Measurements from ENCODE around the gene CAPN6. TPM values are rescaled to one million over a fixed set of nuclear protein-coding genes. Genes with fewer than 3 reads are reported as not detected.

Gene CAPN6
- total RNA-seq, 2 experiments from 2014 or later, result not detected

DNA sequence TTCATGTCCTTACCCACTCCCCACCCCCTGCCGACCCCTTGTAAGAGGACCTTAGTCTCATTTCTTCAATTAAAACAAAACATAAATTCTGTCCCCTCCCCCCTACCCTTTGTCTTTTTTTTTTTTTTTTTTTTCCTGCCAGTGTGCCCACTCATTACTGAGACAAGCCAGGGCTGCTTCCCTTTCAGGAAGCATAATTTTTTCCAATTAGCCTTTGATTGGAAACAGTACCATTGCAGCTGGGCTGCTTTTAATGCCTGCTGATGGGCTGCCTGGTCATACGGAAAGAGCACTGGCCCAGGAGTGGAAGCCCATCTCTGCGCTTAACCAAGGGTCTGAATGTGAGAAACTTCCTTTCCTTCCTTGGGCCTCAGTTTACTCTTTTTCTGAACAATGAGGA, 18.6 kb upstream of the CAPN6 start:
- ATAC-seq (ENCODE audit: poor library complexity), result no peak
- ChIA-PET POLR2A (no interaction called here), CTCF (no interaction called here)
- no peaks in the 10 kb centered on the region for H3K36me3 Mint-ChIP-seq (ENCODE audit: low read depth)
- no peak overlapping the region for H3K4me3 Mint-ChIP-seq
- no peak for TF ChIP-seq CTCF (IDR thresholded peaks at IDR 0.05)
- no peaks in the 10 kb centered on the region for H3K9me3 Mint-ChIP-seq
- Histone ChIP-seq H3K4me1 (ENCODE audit: insufficient read depth, low read length) (no peaks in the 10 kb centered on the region), H3K4me3 (ENCODE audit: low read length) (no peak overlapping the region), H3K27ac (ENCODE audit: low read depth in 1 of 2, low read length in 2 of 2) (no peak overlapping the region), H3K27me3 (ENCODE audit: control insufficient read depth in 1 of 2, insufficient read depth in 2 of 2, low read length in 2 of 2) (no peaks in the 10 kb centered on the region), H3K36me3 (ENCODE audit: insufficient read depth, low read length) (no peaks in the 10 kb centered on the region), H3K9me3 (ENCODE audit: control insufficient read depth in 1 of 2, insufficient read depth in 1 of 2, low read length in 2 of 2) (no peaks in the 10 kb centered on the region)
- intact Hi-C loops (cut with DNase I, micrococcal nuclease), result no loop called here
- H3K4me1 Mint-ChIP-seq (ENCODE audit: low read depth), result no peaks in the 10 kb centered on the region
- H3K27ac Mint-ChIP-seq, result no peak overlapping the region
- no peak for DNase-seq
- no peaks in the 10 kb centered on the region for H3K27me3 Mint-ChIP-seq

DNA sequence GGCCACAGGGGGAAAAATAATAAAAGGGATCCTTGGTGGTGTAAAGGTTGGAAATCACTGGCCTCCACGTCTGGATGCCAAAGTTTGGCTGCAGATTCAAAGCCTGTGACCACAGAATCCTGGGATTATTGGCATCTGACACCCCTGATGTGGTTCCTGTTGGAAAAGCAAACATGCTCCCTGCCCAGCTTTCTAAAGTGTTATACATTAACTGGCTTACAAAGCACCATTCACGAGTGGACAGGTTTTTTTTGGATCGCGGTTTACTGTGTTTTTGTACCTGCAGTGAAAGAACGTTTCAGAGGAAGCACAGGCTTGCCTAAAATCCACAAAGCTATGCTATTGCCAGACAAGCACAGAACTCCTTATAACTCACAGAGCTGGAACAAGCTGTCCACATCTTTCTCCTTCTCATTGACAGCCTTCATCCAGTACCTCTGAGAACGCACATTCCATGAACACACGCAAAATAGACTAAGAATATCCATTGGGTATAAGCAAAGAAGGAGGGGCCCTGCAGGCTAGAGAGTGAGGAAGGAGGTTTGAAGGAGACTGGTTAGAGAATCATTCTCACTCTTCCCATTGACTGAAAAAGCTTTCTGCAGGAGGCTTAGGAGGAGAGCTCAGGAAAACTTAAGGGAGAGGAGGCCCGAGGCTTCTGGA, 14.5 kb upstream of the CAPN6 start:
- Mint-ChIP-seq H3K27ac (no peak overlapping the region), H3K27me3 (no peaks in the 10 kb centered on the region), H3K9me3 (no peaks in the 10 kb centered on the region), H3K36me3 (ENCODE audit: low read depth) (no peaks in the 10 kb centered on the region), H3K4me1 (ENCODE audit: low read depth) (no peaks in the 10 kb centered on the region), H3K4me3 (no peak overlapping the region)
- intact Hi-C loops (cut with DNase I, micrococcal nuclease), result no loop called here
- CTCF ChIA-PET, result no interaction called here
- H3K27me3 ChIP-seq (ENCODE audit: control insufficient read depth in 1 of 2, insufficient read depth in 2 of 2, low read length in 2 of 2), result no peaks in the 10 kb centered on the region
- no peak for ATAC-seq (ENCODE audit: poor library complexity)
- no peaks in the 10 kb centered on the region for H3K36me3 ChIP-seq (ENCODE audit: insufficient read depth, low read length)
- H3K4me1 ChIP-seq (ENCODE audit: insufficient read depth, low read length), result no peaks in the 10 kb centered on the region
- no peak overlapping the region for H3K27ac ChIP-seq (ENCODE audit: low read depth in 1 of 2, low read length in 2 of 2)
- POLR2A ChIA-PET, result no interaction called here
- H3K4me3 ChIP-seq (ENCODE audit: low read length), result no peak overlapping the region
- no peak for DNase-seq
- no peak for TF ChIP-seq CTCF (IDR thresholded peaks at IDR 0.05)
- no peaks in the 10 kb centered on the region for H3K9me3 ChIP-seq (ENCODE audit: control insufficient read depth in 1 of 2, insufficient read depth in 1 of 2, low read length in 2 of 2)

DNA sequence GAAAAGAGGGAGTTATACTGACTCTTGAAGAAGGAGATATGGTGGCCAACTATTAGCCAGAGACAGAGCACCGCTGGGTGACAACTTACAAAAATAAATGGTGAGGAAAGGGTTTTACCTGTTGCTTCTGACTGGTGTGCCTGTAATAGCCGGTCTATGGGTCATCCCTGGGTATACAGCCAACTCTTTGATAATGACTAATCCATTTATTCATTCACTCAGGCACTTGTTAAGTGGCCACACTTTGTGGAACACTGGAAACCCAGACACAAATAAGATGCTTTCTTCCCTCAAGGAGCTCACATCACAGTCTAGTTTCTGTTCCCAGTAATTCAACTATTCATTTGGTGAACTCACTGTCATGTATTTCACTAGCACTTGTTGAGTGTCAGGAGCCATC, 13.2 kb upstream of the CAPN6 start:
- TF ChIP-seq CTCF (IDR thresholded peaks at IDR 0.05), result no peak
- ATAC-seq (ENCODE audit: poor library complexity) (no peak), DNase-seq (no peak)
- H3K27me3 ChIP-seq (ENCODE audit: control insufficient read depth in 1 of 2, insufficient read depth in 2 of 2, low read length in 2 of 2), result no peaks in the 10 kb centered on the region
- Mint-ChIP-seq H3K4me1 (ENCODE audit: low read depth) (no peaks in the 10 kb centered on the region), H3K9me3 (no peaks in the 10 kb centered on the region), H3K27me3 (no peaks in the 10 kb centered on the region), H3K27ac (no peak overlapping the region), H3K4me3 (no peak overlapping the region), H3K36me3 (ENCODE audit: low read depth) (no peaks in the 10 kb centered on the region)
- no peaks in the 10 kb centered on the region for H3K36me3 ChIP-seq (ENCODE audit: insufficient read depth, low read length)
- intact Hi-C loops (cut with DNase I, micrococcal nuclease), result no loop called here
- H3K4me1 ChIP-seq (ENCODE audit: insufficient read depth, low read length), result no peaks in the 10 kb centered on the region
- POLR2A ChIA-PET, result no interaction called here
- no peak overlapping the region for H3K4me3 ChIP-seq (ENCODE audit: low read length)
- H3K27ac ChIP-seq (ENCODE audit: low read depth in 1 of 2, low read length in 2 of 2), result no peak overlapping the region
- CTCF ChIA-PET, result no interaction called here
- no peaks in the 10 kb centered on the region for H3K9me3 ChIP-seq (ENCODE audit: control insufficient read depth in 1 of 2, insufficient read depth in 1 of 2, low read length in 2 of 2)
